Medulla oblongata (tissue), 1 donor: ENCODE measurements around the gene FBXO44.

Experiments used
- DNase-seq: peaks from one replicate; pipeline ENCODE4 v3.0.0-alpha.2; 2015; ENCODE audit errors: extremely low spot score

Gene FBXO44

GRCh38 chr1:11640101-11640500, 14.6 kb upstream of the FBXO44 start:
- no peak for DNase-seq

DNA sequence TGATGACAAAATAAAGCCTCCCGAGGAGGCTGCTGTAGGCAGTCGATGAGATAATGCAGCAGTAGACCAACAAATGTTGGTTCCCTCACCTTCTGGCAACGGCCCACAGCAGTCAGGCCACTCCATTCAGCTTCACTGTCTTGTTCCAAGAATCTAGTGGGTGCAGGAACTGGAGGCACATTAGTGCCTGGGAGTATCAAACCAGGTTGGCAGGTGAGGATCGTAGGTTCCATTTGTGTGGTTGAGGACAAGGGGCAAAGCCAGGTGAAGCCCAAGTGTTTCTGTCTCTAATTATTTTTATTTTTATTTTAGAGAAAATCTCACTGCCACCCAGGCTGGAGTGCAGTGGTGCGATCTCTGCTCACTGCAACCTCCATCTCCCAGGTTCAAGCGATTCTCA, 13.7 kb upstream of the FBXO44 start:
- DNase-seq, result no peak

DNA sequence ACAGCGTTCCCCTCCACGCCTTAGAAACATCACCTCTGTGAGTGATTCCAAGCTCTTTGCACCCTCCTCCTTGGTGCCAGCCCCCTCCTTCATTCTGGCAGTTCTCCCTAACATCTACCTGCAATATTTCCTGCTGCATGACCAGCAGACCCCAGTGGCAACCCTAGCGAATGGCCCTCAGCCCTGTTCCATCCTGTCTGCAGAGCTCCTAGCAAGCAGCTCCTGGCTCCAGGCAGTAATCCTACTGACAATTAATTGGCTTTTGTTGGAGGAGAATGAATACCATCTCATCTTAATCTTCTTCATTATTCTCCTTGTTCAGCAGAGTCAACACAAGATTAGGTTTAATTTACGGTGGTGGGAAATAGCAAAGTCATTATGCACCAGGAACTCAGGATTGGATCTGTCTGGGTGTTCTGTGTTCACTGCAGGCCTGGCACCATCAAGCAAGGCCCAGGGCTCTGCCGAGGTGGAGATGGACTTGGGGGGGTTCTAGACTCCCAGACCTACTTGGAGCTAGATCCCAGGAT, 12.8 kb upstream of the FBXO44 start:
- no peak for DNase-seq

DNA sequence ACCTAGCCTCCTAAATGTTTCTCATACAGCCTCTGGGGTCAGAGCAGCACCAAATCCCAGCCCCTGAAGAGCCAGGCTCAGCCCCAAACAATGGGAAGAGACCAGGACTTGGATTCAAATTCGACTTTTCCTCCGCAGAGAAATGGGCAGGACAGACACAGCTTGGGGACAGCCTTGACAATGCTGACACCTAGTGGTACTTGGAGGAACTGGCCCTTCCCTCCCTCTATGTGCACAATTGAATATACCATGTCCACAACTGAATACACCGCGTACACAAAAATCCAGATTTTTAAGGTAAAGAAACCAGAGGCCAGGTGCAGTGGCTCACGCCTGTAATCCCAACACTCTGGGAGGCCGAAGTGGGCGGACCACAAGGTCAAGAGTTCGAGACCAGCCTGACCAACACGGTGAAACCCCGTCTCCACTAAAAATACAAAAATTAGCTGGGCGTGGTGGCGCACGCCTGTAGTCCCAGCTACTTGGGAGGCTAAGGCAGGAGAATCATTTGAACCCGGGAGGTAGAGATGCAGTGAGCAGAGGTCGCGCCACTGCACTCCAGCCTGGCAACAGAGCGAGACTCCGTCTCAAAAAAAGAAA, 12.2 kb upstream of the FBXO44 start:
- DNase-seq, result peak; percentile 82

DNA sequence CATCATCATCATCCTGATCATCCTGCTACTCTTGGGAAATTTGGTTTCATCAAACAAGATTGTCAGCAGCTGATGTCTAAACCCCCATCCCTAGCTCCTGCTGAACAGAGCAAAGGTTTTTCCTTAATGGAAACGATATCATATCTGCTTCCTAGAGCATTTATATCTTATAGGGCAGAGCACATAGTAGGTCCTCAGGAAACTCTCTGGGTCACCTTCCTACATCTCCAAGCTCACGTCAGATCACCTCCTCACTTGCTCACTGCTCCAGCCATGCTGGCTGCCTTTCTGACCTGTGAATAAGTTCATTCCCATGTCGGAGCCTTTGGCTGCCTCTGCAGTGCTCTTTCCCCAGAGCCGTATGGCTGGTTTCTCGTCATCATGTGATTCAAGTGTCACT, 10.9 kb upstream of the FBXO44 start:
- no peak for DNase-seq

DNA sequence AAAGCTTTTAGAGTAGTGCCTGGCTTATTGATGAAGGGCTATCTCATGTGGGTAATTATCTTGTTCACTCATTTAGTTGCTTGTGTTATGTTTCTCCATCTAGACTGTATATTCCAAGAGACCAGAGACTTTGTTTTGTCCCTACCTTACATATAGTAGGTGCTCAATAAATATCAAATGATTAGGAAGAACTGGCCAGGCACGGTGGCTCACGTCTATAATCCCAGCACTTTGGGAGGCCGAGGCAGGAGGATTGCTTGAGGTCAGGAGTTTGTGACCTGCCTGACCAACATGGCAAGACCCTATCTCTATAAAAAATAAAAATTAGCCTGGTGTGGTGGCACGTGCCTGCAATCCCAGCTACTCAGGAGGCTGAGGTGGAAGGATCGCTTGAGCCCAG, 9.4 kb upstream of the FBXO44 start:
- DNase-seq, result no peak

DNA sequence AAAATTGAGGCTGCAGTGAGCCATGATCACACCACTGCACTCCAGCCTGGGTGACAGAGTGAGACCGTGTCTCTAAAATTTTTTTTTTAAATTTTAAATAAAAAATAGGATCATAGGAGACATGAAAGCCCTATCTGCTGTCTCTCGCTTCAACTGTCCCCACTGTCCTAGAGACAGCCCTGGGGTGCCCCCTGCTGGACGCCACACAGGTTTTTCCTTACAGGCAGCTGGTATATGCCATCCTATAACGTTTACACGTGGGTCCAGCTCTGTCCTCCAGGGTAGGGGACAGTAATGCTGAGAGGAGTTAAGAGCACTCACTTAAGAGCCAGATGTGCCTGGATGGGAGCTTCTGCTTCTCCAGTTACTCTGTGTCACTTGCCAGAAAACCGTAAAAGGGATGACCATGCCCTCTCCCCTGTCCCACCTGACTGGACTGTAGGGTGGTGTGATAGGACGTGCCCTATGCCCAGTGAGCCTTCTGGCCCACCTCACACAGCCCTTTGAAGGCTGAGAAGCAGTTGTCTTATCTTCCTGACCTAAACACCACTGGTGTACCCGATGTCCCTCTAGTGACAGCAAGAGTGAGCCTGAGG, 8.9 kb upstream of the FBXO44 start:
- DNase-seq, result peak; percentile 93

DNA sequence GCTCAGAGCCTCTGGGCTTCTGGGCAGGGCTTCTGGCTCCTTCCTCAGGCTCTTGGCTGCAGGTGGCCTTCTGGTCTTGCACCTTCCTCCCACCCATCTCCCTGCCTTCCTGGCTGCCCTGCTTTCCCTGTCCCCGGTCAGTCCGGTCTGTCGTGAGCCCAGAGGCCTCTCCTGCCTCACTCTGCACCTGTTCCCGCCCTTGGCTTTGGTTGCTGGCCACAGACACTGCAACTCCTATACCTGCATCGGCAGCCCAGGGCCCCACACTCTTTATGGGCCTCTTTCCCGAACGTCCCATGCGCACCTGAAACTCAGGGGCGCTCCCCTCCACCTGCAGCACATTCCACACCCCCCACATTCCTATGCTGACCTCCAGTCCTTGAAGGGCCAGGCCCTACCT, 8.4 kb upstream of the FBXO44 start:
- DNase-seq, result no peak

GRCh38 chr1:11647333-11647732, 7.3 kb upstream of the FBXO44 start:
- no peak for DNase-seq

DNA sequence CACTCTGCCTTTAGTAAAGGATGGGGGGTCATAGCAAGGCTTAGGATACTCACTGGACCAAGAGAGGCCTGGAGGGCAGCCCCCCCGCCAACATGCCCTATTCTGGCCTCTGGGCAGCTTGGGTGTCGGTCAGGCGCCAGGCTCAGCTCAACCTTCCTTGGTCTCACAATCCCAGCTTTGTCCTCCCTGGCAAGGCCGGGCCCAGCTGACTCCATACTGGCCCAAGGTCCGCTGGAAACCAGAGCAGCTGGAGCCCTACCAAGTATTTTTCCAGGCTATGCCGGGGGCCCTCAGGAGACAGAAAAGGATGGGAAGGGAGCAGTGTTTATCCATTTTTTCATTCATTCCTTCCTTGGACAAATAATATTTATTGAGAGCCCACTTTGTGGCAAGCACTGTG, 6.6 kb upstream of the FBXO44 start:
- peak; percentile 98 for DNase-seq

GRCh38 chr1:11648732-11649158, 5.9 kb upstream of the FBXO44 start:
- DNase-seq, result peak; percentile 33

DNA sequence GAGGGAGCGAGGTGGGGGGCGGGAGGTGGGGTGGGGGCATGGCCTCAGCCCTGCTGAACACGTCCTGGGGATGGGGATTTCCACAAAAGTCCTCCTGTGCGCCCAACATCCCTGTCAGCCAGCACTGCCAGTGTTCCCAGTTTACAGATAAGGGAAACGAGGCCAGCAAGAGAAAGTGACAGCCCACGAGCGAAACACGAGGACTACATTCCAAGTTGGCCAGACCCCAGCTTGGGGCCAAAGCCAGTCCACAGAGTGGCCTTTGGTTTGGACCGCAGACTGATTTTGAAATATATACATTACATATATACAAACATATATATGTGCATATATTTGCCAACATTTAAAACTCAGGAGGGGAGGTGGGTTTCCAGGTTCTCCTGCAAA, 5.4 kb upstream of the FBXO44 start:
- DNase-seq, result no peak

DNA sequence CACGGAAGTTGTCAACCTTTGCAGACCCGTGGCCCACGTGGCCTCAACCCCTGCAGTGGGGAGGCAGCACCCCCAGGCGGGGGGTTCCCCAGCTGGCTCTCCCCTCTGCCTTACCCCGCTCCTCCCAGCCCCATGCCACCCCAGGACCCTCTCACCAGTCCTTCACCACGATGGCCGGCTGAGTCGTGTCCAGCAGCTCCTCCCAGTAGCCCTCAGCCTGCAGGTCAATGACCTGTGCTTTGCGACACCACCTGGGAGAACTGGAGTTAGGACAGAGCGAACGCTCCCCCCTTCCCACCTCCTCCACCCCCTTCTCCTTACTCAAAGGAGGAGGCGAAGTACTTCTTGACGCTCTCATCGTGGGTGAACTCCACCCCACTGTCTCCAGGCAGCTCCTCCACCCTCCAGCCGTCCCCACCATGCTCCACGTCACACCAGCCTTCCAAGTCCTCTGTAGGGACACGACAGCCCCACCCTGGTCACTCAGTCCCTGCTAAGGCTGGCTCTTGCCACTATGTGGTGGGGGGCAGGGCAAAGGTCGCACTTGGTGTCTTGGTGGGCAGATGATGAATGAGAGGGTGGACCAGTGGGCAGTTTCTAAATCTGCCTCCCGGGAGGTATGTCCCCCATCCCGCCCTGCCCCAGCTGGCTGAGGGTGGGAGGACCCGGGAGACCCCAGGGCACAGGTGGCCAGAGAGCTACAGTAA, 4.9 kb upstream of the FBXO44 start:
- DNase-seq, result no peak

DNA sequence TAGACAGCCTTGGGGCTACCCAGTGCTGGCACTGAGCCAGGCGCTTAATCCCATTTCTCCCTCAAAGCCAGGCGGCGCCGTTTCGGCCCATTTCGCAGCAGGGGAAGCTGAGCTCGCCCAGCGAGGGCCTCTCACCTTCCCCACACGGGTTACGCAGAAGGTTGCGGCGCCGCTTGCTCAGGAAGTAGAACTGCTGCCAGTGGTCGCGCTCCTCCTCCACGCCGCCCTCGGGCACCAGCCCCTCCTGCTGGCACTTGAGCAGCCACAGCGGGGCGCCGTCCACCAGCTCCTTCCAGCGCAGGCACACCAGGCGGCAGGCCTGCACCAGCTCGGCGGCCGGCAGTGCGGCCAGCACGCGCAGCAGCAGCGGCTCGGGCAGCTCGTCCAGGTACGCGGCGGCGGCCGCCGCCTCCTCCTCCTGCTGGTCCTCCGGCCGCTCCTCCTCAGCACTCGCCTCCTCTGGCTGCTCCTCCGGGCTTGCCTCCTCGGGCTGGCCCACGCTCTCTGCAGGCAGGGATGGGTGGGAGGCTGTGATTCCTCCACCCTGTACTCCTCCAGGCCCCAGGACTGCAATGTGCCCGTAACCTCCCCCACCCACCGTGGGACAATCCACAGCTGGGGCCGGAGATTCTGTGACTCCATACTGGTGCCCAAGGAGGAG, 4.2 kb upstream of the FBXO44 start:
- DNase-seq, result peak; percentile 72

DNA sequence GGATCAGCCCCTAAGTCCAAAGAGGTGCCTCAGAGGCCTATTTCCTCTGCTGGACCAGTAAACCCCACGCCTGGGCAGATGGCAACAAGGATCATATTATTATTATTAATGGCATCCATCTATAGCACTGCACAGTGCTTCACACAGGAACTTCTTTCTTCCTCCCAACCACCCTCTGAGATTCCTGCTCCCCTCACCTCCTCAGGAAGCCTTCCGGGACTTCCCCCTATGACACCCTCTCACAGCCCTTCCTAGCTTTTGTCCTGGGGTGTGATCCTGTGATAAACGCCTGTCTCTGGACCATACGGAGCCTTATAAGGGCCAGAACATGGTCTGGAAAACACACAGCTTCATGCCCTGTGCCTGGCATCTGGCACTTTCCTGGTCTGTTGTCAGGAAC, 3.7 kb upstream of the FBXO44 start:
- no peak for DNase-seq

GRCh38 chr1:11652203-11652780, 2.4 kb upstream of the FBXO44 start:
- no peak for DNase-seq

DNA sequence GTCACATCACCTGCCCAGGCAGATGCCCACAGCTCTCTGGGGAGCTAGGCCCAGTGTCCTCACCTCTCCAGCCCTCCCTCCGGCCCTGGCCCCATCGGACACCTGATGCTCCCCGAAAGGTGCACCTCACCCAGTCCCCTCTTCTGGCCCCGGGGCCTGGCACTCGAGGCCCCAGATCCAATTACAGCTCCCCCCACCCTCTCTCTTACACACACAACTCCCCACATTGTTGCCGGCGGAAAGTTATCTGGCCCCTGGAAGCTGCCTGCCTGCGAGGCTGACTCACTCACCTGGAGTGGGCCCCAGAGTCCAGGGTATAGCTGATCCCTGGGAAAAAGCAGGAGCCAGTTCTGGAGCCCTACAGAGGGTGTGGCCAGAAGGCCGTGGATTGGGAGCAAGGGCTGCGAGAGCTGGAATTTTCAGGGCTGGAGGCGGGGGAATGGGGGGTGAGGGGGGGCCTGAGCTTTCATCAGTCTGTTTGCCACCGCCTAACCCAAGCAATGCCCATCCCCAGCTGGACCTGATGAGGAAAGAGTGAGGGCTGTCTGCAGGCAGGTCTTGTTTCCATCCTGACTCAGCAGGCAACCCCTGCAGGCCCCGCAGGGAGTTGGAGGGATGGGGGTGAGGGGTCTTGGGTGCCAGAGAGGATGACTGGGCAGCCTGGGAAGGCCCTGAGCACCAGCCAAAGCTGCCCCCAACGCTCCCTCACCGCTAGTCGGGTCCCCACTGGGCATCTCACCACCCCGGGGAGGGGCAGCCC, 1.4 kb upstream of the FBXO44 start:
- DNase-seq, result no peak

DNA sequence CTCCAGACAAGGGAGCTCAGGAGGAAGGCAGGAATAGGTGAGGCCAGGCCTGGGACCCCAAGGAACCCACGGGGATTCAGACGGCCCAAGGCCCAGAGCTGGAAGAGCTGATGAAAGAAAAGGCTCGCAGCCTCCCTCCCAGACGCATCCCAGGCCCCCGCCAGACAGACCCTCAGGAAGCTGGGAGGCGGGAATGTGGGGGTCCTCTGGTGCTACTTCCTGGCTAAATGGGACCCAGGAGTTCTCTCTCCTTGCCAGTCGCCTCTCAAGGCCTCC, 878 bp upstream of the FBXO44 start:
- no peak for DNase-seq

DNA sequence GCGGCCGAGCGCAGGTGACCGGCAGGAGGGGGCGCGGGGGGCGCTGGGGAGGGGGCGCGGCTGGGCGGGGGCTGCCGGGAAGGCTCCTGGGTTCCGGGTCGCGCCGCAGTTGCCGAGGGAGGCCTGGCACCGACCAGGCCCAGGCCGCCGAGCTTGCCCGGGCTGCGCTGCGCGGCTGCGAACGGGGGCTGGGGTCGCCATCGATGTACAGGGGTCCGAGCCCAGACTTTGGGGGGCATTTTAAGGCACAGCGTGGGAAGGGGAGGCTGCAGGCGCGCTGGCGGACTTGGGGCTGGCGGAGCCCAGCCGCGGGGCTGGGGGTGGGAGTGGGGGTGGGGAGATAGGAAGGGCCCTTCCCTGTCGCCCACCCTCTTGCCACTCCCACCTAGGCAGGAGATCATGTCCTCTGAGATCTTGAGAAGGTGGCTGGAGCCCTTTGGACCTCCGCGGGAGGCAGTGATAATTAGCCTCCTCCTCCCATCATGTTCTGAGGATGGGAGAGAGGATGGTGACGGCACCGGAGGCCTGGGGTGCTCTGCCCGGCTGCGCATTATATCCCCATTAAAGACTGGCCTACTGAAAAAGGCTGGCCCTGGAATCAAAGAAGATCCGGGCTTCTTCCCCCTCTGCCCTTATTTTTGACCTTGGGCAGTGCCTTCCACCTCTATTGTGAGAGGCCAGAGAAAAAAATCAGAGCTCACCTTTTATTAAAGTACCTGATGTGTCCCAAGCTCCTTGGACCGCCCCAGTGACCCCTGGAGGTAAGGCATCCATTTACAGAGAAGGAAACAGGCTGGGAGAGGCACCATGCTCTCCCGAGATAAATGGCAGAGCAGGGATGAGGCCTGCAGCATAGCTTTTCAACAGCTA, 497 bp downstream of the FBXO44 start:
- no peak for DNase-seq

DNA sequence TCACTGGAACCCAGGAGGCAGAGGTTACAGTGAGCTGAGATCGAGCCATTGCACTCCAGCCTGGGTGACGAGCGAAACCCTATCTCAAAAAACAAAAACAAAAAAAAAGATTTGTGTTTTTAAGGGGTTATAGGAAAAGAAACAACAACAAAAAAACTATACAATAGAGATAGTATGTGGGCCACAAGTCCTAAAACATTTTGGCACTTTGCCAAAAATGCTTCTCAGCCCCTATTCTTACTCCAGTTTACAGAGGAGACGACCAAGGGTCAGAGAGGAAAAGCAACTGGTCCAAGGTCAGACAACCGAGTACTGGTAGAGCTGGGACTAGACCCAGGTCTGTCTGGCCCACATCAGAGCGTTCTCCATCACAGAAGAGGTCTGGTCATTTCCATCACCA, 3.0 kb downstream of the FBXO44 start:
- no peak for DNase-seq

DNA sequence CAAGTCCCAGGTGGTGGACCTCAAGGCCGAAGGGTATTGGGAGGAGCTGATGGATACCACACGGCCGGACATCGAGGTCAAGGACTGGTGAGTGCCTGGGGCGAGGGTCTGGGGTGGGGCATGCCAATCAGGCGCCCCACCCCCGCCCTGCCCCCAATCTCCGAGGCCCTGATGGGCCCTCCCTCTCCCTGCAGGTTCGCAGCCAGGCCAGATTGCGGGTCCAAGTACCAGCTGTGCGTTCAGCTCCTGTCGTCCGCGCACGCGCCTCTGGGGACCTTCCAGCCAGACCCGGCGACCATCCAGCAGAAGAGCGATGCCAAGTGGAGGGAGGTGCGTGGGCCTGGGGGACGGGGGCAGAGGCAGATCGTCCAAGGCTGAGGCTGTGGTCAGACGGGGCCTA, 3.9 kb downstream of the FBXO44 start:
- no peak for DNase-seq
